Measurements from ENCODE around the gene SPDL1. TPM values are rescaled to one million over a fixed set of nuclear protein-coding genes. Genes with fewer than 3 reads are reported as not detected.

The SPDL1 gene
- total RNA-seq, 1 experiment from 2014 or later = 72.6 TPM

DNA sequence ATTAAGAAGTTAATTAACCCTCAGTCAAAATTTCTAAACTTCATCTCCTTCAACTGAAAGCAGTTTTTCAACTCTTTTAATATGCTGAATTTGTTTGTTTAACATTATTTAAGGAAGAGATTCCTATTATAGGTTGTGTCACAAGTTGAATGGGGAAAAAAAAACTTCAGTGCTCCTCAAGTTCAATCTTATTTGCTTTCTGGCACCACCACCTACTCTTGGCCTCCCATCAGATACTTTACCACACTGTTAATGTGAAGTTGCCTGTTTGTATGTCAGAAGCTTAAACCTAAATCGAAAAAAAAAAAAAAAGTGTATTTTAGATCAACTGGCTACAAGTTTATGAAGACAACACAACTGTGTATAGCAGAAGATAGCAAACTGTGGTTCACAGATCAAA, 49.4 kb downstream of the SPDL1 start:
- in situ Hi-C loops (cut with HindIII; ENCODE audit: low pct_unique_long_range_greater_than_20kb, low sequenced_read_pairs) = no loop called here
- TF ChIP-seq TCF7L2 (IDR thresholded peaks at IDR 0.05; ENCODE audit: low read depth, low read length) (no peak), POLR2AphosphoS5 (IDR thresholded peaks at IDR 0.05; ENCODE audit: low read depth, low read length) (no peak), SIN3A (IDR thresholded peaks at IDR 0.05; ENCODE audit: borderline replicate concordance, insufficient read depth, low read depth, low read length) (no peak)
- TF ChIP-seq, protein P1, sequence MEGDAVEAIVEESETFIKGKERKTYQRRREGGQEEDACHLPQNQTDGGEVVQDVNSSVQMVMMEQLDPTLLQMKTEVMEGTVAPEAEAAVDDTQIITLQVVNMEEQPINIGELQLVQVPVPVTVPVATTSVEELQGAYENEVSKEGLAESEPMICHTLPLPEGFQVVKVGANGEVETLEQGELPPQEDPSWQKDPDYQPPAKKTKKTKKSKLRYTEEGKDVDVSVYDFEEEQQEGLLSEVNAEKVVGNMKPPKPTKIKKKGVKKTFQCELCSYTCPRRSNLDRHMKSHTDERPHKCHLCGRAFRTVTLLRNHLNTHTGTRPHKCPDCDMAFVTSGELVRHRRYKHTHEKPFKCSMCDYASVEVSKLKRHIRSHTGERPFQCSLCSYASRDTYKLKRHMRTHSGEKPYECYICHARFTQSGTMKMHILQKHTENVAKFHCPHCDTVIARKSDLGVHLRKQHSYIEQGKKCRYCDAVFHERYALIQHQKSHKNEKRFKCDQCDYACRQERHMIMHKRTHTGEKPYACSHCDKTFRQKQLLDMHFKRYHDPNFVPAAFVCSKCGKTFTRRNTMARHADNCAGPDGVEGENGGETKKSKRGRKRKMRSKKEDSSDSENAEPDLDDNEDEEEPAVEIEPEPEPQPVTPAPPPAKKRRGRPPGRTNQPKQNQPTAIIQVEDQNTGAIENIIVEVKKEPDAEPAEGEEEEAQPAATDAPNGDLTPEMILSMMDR (IDR thresholded peaks at IDR 0.05) = no peak
- TF ChIP-seq, protein P2, sequence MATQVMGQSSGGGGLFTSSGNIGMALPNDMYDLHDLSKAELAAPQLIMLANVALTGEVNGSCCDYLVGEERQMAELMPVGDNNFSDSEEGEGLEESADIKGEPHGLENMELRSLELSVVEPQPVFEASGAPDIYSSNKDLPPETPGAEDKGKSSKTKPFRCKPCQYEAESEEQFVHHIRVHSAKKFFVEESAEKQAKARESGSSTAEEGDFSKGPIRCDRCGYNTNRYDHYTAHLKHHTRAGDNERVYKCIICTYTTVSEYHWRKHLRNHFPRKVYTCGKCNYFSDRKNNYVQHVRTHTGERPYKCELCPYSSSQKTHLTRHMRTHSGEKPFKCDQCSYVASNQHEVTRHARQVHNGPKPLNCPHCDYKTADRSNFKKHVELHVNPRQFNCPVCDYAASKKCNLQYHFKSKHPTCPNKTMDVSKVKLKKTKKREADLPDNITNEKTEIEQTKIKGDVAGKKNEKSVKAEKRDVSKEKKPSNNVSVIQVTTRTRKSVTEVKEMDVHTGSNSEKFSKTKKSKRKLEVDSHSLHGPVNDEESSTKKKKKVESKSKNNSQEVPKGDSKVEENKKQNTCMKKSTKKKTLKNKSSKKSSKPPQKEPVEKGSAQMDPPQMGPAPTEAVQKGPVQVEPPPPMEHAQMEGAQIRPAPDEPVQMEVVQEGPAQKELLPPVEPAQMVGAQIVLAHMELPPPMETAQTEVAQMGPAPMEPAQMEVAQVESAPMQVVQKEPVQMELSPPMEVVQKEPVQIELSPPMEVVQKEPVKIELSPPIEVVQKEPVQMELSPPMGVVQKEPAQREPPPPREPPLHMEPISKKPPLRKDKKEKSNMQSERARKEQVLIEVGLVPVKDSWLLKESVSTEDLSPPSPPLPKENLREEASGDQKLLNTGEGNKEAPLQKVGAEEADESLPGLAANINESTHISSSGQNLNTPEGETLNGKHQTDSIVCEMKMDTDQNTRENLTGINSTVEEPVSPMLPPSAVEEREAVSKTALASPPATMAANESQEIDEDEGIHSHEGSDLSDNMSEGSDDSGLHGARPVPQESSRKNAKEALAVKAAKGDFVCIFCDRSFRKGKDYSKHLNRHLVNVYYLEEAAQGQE (IDR thresholded peaks at IDR 0.05; ENCODE audit: insufficient read depth in 1 of 2, low read depth in 2 of 2, low read length in 1 of 2) = no peak
- Histone ChIP-seq H3K4me3 (ENCODE audit: low read depth in 2 of 2, low read length in 2 of 2) (no peak overlapping the region), H3K9me3 (ENCODE audit: control insufficient read depth, insufficient read depth, low read depth, low read length) (peaks cover 3% of the 10 kb centered on the region; the same call in 1 of the 2 replicates), H3K27me3 (ENCODE audit: control insufficient read depth, insufficient read depth, low read length) (no peaks in the 10 kb centered on the region), H3K36me3 (ENCODE audit: control insufficient read depth, insufficient read depth, low read length) (no peaks in the 10 kb centered on the region), H3K27ac (ENCODE audit: low read length) (no peak overlapping the region), H3K4me1 (ENCODE audit: control insufficient read depth, insufficient read depth, low read length) (no peaks in the 10 kb centered on the region)
- intact Hi-C loops (cut with micrococcal nuclease; ENCODE audit: unreplicated experiment) = no loop called here
- DNase-seq (ENCODE audit: low read depth, low spot score) (no peak), ATAC-seq (no peak)
- ChIA-PET CTCF (no interaction called here), POLR2A (interaction anchor here (0.6 kb wide), 1 partner anchor 554 kb away, joined by 4 read pairs; no protein-coding TSS in a partner anchor)
- BruUV-seq (replicated peaks) = no TSS peak

DNA sequence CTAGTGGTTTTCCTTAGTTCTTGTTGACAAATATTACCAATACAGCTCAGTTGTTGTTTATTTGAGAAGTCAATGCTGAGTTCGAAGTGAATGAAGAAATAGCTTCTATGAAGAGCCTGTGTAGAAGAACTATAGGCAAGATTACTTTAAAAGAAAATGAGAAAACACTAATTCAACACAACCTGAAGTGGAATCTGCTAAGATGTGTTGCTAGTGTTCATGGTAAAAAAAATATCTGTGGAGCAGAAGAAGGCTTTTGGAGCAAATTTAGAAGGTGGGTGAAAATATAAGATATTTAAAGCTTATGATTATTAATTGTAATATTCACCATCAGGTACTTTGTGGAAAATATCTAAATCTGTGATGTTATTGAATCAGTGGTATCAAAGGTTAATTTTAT, 51.0 kb downstream of the SPDL1 start:
- no peak overlapping the region for H3K4me3 ChIP-seq (ENCODE audit: low read depth in 2 of 2, low read length in 2 of 2)
- no peaks in the 10 kb centered on the region for H3K4me1 ChIP-seq (ENCODE audit: control insufficient read depth, insufficient read depth, low read length)
- H3K36me3 ChIP-seq (ENCODE audit: control insufficient read depth, insufficient read depth, low read length) = no peaks in the 10 kb centered on the region
- no peak overlapping the region for H3K27ac ChIP-seq (ENCODE audit: low read length)
- POLR2A ChIA-PET = no interaction called here
- ATAC-seq (no peak), DNase-seq (ENCODE audit: low read depth, low spot score) (no peak)
- intact Hi-C loops (cut with micrococcal nuclease; ENCODE audit: unreplicated experiment) (no loop called here), in situ Hi-C loops (cut with HindIII; ENCODE audit: low pct_unique_long_range_greater_than_20kb, low sequenced_read_pairs) (no loop called here)
- CTCF ChIA-PET = no interaction called here
- peaks cover 6% of the 10 kb centered on the region; the same call in 1 of the 2 replicates for H3K9me3 ChIP-seq (ENCODE audit: control insufficient read depth, insufficient read depth, low read depth, low read length)
- no peaks in the 10 kb centered on the region for H3K27me3 ChIP-seq (ENCODE audit: control insufficient read depth, insufficient read depth, low read length)
- no TSS peak for BruUV-seq (replicated peaks)
- TF ChIP-seq, protein P2 (IDR thresholded peaks at IDR 0.05; ENCODE audit: insufficient read depth in 1 of 2, low read depth in 2 of 2, low read length in 1 of 2) = no peak
- TF ChIP-seq POLR2AphosphoS5 (IDR thresholded peaks at IDR 0.05; ENCODE audit: low read depth, low read length) = no peak
- TF ChIP-seq SIN3A (IDR thresholded peaks at IDR 0.05; ENCODE audit: borderline replicate concordance, insufficient read depth, low read depth, low read length) = no peak
- TF ChIP-seq TCF7L2 (IDR thresholded peaks at IDR 0.05; ENCODE audit: low read depth, low read length) = no peak
- TF ChIP-seq, protein P1 (IDR thresholded peaks at IDR 0.05) = no peak

Measured in Panc1 (cell line).